B cell (primary cell): ENCODE data around the gene CERT1. TPM values are rescaled to one million over a fixed set of nuclear protein-coding genes. Genes with fewer than 3 reads are reported as not detected.

Experiments
- ATAC-seq: fragments of 200-7000 bp; cut with Tn5 transposase; one replicate; pipeline ENCODE4 v1.10.0; 2021; ENCODE audit warnings: low read depth, mild to moderate bottlenecking, moderate number of reproducible peaks, moderate library complexity
- CTCF ChIA-PET: fragments of 350-600 bp; sonication (Branson Sonifier 250); formaldehyde crosslinking; loops from one replicate; lab custom pipeline; 2021; ENCODE audit warnings: antibody characterized with exemption, inconsistent platforms; lab: Charles Lee
- POLR2A ChIA-PET: fragments of 350-600 bp; sonication (Branson Sonifier 250); formaldehyde crosslinking; loops from one replicate; lab custom pipeline; 2021; ENCODE audit warnings: antibody characterized with exemption; lab: Charles Lee
- DNase-seq: peaks from one replicate; pipeline ENCODE4 v3.0.0; 2013
- H2AFZ ChIP-seq: 2 replicates; pipeline ENCODE4 v1.6.1; 2012; ENCODE audit warnings: mild to moderate bottlenecking, low read depth, low read length; ENCODE audit not compliant: insufficient read depth, poor library complexity, severe bottlenecking
- H3K27ac ChIP-seq, 2 donors: 1 replicate in 1 of 2; 2 replicates in 1 of 2; pipeline ENCODE4 v1.5.1; 2012 to 2013; ENCODE audit warnings: low read length in 2 of 2, mild to moderate bottlenecking in 2 of 2, moderate library complexity in 1 of 2
- H3K27me3 ChIP-seq, 4 experiments: fragments of 200-600 bp in 1 of 4; sonication (generic) in 1 of 4; replicated peaks in 1 of 4; 1 replicate in 2 of 4; 2 replicates in 2 of 4; pipeline versions ENCODE4 v1.6.1 to v1.7.0; 2013 to 2016; ENCODE audit warnings: low read length in 3 of 4, mild to moderate bottlenecking in 2 of 4, mixed read lengths in 1 of 4, moderate library complexity in 1 of 4; ENCODE audit not compliant: insufficient read depth in 4 of 4, control insufficient read depth in 3 of 4; ENCODE audit errors: control extremely low read depth in 1 of 4
- H3K36me3 ChIP-seq, 2 experiments: replicated peaks in 1 of 2; 1 replicate in 1 of 2; 2 replicates in 1 of 2; pipeline versions ENCODE4 v1.6.1 to v1.7.1; 2013; ENCODE audit warnings: low read length in 1 of 2; ENCODE audit not compliant: insufficient read depth in 2 of 2, control insufficient read depth in 1 of 2; ENCODE audit errors: control extremely low read depth in 1 of 2, extremely low read depth in 1 of 2
- H3K4me1 ChIP-seq, 2 donors: fragments of 200-600 bp in 1 of 2; sonication (generic) in 1 of 2; 1 replicate in 1 of 2; 2 replicates in 1 of 2; pipeline versions ENCODE4 v1.5.1 to v1.6.1; 2013 to 2017; ENCODE audit warnings: low read length in 2 of 2; ENCODE audit not compliant: control insufficient read depth in 2 of 2, insufficient read depth in 2 of 2
- H3K4me2 ChIP-seq: replicated peaks from 2 replicates; pipeline ENCODE3; 2012; ENCODE audit warnings: mild to moderate bottlenecking, low read depth, low read length; ENCODE audit not compliant: poor library complexity, severe bottlenecking
- H3K4me3 ChIP-seq, 5 experiments: fragments of 200-600 bp in 1 of 5; sonication (generic) in 1 of 5; 1 replicate in 3 of 5; 2 replicates in 2 of 5; pipeline versions ENCODE4 v1.5.1 to v1.7.0; 2011 to 2016; ENCODE audit warnings: low read length in 4 of 5, mild to moderate bottlenecking in 4 of 5, low read depth in 2 of 5, control low read depth in 1 of 5, moderate library complexity in 1 of 5; ENCODE audit not compliant: insufficient read depth in 1 of 5; ENCODE audit errors: control extremely low read depth in 1 of 5, extremely low read depth in 1 of 5
- H3K79me2 ChIP-seq: fragments of 200-600 bp; sonication (generic); one replicate; pipeline ENCODE4 v1.6.0; 2016; ENCODE audit warnings: low read length; ENCODE audit not compliant: control insufficient read depth, insufficient read depth
- H3K9ac ChIP-seq: fragments of 200-600 bp; sonication (generic); 2 replicates; pipeline ENCODE4 v1.6.1; 2017; ENCODE audit warnings: mild to moderate bottlenecking, low read length, moderate library complexity
- H3K9me3 ChIP-seq, 3 donors: one replicate each; pipeline versions ENCODE4 v1.6.1 to v1.7.1; 2013; ENCODE audit warnings: low read length in 2 of 3; ENCODE audit not compliant: control insufficient read depth in 2 of 3, insufficient read depth in 1 of 3; ENCODE audit errors: control extremely low read depth in 1 of 3
- H4K20me1 ChIP-seq: 2 replicates; pipeline ENCODE4 v1.6.0; 2012; ENCODE audit warnings: mild to moderate bottlenecking, low read length; ENCODE audit not compliant: insufficient read depth, control insufficient read depth, poor library complexity, severe bottlenecking
- H3K27ac Mint-ChIP-seq: one replicate; pipeline ENCODE4 v1.8.0; 2021; ENCODE audit warnings: mixed read lengths
- H3K27me3 Mint-ChIP-seq: one replicate; pipeline ENCODE4 v1.8.0; 2021; ENCODE audit warnings: mixed read lengths
- H3K4me1 Mint-ChIP-seq: one replicate; pipeline ENCODE4 v1.8.0; 2021; ENCODE audit warnings: mixed read lengths
- H3K4me3 Mint-ChIP-seq: one replicate; pipeline ENCODE4 v1.8.0; 2021; ENCODE audit warnings: mixed read lengths
- H3K9me3 Mint-ChIP-seq: one replicate; pipeline ENCODE4 v1.8.0; 2022; ENCODE audit warnings: mixed read lengths; ENCODE audit not compliant: insufficient read depth
- CTCF ChIP-seq: fragments of 200-600 bp; IDR thresholded peaks from one replicate; pipeline ENCODE4 v1.8.0; 2022; ENCODE audit warnings: antibody characterized with exemption, mild to moderate bottlenecking
- EZH2 ChIP-seq: IDR thresholded peaks from 2 replicates; pipeline ENCODE4 v1.6.1; 2012; ENCODE audit warnings: borderline replicate concordance, low read depth, mild to moderate bottlenecking, moderate library complexity, low read length; ENCODE audit not compliant: insufficient read depth, poor library complexity, severe bottlenecking
- WGBS: methylation state at CpG from one replicate; pipeline ENCODE4 v1.1.5; 2013; ENCODE audit warnings: missing lambda C conversion rate; ENCODE audit not compliant: insufficient coverage; 5-methylcytosine and 5-hydroxymethylcytosine counted together
- intact Hi-C: fragments of 100-400 bp; cut with micrococcal nuclease; formaldehyde crosslinking; loops from one replicate; pipeline ENCODE4 v1.10.0; 2022
- polyA plus RNA-seq: library from polyadenylated mRNA; depleted of rRNA; stranded (reverse); fragments of >200 nt; gene quantifications from 2 replicates; pipeline ENCODE4 v1.2.3, GENCODE V29; 2012
- total RNA-seq, 2 donors: library from RNA; stranded (reverse); fragments of 120-200 nt in 1 of 2; gene quantifications; 1 replicate in 1 of 2; 2 replicates in 1 of 2; pipeline versions ENCODE4 v1.2.3 to v1.2.4, GENCODE V29; 2013 to 2022

Gene CERT1
- total and polyA plus RNA-seq, 2 donors (not counting 1 experiment from before 2014, with no cell fraction given): 13.7 to 60.5 TPM

GRCh38 chr5:75439276-75439675, 72.2 kb downstream of the CERT1 start:
- Histone ChIP-seq H3K4me2 (no peak overlapping the region), H3K79me2 (no peaks in the 10 kb centered on the region), H3K27me3 (no peaks in the 10 kb centered on the region), H3K4me1 (no peaks in the 10 kb centered on the region), H2AFZ (no peak overlapping the region), H3K4me3 (no peak overlapping the region), H3K36me3 (peaks cover 0 to 2% of the 10 kb centered on the region in 2 experiments), H3K9me3 (peaks cover 0 to 8% (median 4%) of the 10 kb centered on the region in 3 donors), H3K27ac (no peak overlapping the region), H4K20me1 (peaks cover 7% of the 10 kb centered on the region), H3K9ac (no peak overlapping the region)
- TF ChIP-seq CTCF (no peak), EZH2 (no peak)
- H3K27ac Mint-ChIP-seq: no peak overlapping the region
- H3K27me3 Mint-ChIP-seq: no peaks in the 10 kb centered on the region
- no CpG with 5 or more reads among the region's 2 CpGs for WGBS
- H3K4me1 Mint-ChIP-seq: peaks cover 7% of the 10 kb centered on the region
- H3K9me3 Mint-ChIP-seq: peaks cover 7% of the 10 kb centered on the region
- intact Hi-C loops: no loop called here
- no peak for ATAC-seq
- POLR2A ChIA-PET: no interaction called here
- H3K4me3 Mint-ChIP-seq: no peak overlapping the region
- CTCF ChIA-PET: interaction anchor here (0.6 kb wide), 1 partner anchor 186 kb away, joined by 3 read pairs; no protein-coding TSS in a partner anchor
- DNase-seq: no peak

GRCh38 chr5:75438722-75439121, 72.7 kb downstream of the CERT1 start:
- H2AFZ ChIP-seq: no peak overlapping the region
- ChIA-PET POLR2A (no interaction called here), CTCF (interaction anchor here (0.6 kb wide), 1 partner anchor 187 kb away, joined by 3 read pairs; no protein-coding TSS in a partner anchor)
- no CpG with 5 or more reads among the region's 2 CpGs for WGBS
- H3K36me3 ChIP-seq: peaks cover 0 to 2% of the 10 kb centered on the region in 2 experiments
- Mint-ChIP-seq H3K27me3 (no peaks in the 10 kb centered on the region), H3K9me3 (peaks cover 7% of the 10 kb centered on the region), H3K27ac (no peak overlapping the region), H3K4me1 (peaks cover 7% of the 10 kb centered on the region), H3K4me3 (no peak overlapping the region)
- no peaks in the 10 kb centered on the region for H3K27me3 ChIP-seq
- intact Hi-C loops: no loop called here
- no peak overlapping the region for H3K27ac ChIP-seq
- H3K9ac ChIP-seq: no peak overlapping the region
- no peaks in the 10 kb centered on the region for H3K4me1 ChIP-seq
- no peak overlapping the region for H3K4me3 ChIP-seq
- ATAC-seq (no peak), DNase-seq (no peak)
- peaks cover 7% of the 10 kb centered on the region for H4K20me1 ChIP-seq
- no peak for TF ChIP-seq EZH2
- no peak for TF ChIP-seq CTCF
- H3K9me3 ChIP-seq: peaks cover 0 to 5% (median 4%) of the 10 kb centered on the region in 3 donors
- H3K79me2 ChIP-seq: peaks cover 3% of the 10 kb centered on the region
- H3K4me2 ChIP-seq: no peak overlapping the region
